Measurements from ENCODE around the gene DLGAP3. TPM values are rescaled to one million over a fixed set of nuclear protein-coding genes. Genes with fewer than 3 reads are reported as not detected.

Gene DLGAP3
- total RNA-seq, 1 experiment from 2014 or later = 7.3 TPM

DNA sequence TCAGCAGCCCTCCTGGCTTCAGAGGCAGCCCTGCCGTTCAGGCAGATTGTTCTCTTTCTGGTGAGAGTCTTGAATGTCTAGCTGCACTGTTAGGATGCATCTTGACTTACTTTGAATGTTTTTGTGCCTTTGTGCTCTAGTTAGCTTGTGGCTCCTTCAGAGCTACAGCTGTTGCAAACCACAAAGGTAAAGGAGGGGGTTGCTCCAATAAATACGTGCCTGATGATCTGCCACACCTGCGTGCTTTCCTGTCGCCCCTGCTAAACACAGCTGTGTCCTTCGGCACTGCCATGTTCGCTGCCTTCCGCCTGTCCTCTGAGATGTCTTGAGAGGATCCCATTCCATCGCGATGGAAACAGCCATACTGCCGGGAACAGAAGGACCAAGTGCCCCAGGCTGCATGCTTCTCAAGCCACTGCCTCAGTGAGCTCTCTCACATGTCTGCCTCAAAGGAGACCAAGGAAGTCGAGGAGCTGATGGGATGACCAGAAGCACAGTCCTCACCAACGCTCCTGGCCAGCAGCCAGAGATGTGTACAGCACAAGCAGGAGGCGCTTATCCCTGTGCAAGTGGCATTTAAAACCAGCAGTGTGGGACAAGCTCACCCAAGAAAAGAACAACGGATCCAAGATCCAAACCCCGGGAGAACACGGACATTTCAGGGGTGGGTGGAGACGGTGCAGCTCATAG is 57.9 kb downstream of the DLGAP3 start:
- no peaks in the 10 kb centered on the region for H3K27me3 ChIP-seq (ENCODE audit: insufficient read depth, low read length)
- H3K9me3 ChIP-seq (ENCODE audit: control insufficient read depth, low read depth, low read length) = no peaks in the 10 kb centered on the region

More for the DNA sequence above, 57.9 kb downstream of the DLGAP3 start:
- Histone ChIP-seq H3T11ph (ENCODE audit: low read length) (no peak overlapping the region), H3K23ac (ENCODE audit: insufficient read length, low read depth, low read length) (no peak overlapping the region), H2BK12ac (ENCODE audit: insufficient read length, low read depth, low read length) (no peak overlapping the region), H3K14ac (ENCODE audit: insufficient read depth, low read length) (no peak overlapping the region), H4K8ac (replicated peaks; ENCODE audit: insufficient read length, low read depth, low read length) (no peak overlapping the region), H2BK5ac (ENCODE audit: insufficient read length, low read length) (no peak overlapping the region), H3K56ac (ENCODE audit: insufficient read length, low read depth, low read length) (no peak overlapping the region), H4K5ac (ENCODE audit: insufficient read length, low read depth, low read length) (no peak overlapping the region), H3K23me2 (ENCODE audit: insufficient read length, low read depth, low read length, poor library complexity, severe bottlenecking) (no peaks in the 10 kb centered on the region), H2BK20ac (ENCODE audit: low read depth, low read length, poor library complexity, severe bottlenecking) (no peak overlapping the region), H3K18ac (ENCODE audit: insufficient read length, low read depth, low read length) (no peak overlapping the region), H4K91ac (ENCODE audit: insufficient read length, low read depth, low read length) (no peak overlapping the region), H3K27ac (ENCODE audit: insufficient read length, low read depth, low read length) (no peak overlapping the region), H2BK120ac (ENCODE audit: low read depth, low read length, poor library complexity, severe bottlenecking) (no peak overlapping the region), H4K20me1 (ENCODE audit: control insufficient read depth, insufficient read depth, insufficient read length) (no peaks in the 10 kb centered on the region), H3K4ac (ENCODE audit: low read depth, low read length) (no peak overlapping the region), H3K4me1 (ENCODE audit: insufficient read depth, low read length) (no peaks in the 10 kb centered on the region), H2BK15ac (ENCODE audit: low read depth, low read length) (no peak overlapping the region), H3K79me1 (ENCODE audit: insufficient read depth, low read depth, low read length, poor library complexity, severe bottlenecking) (no peaks in the 10 kb centered on the region), H3K4me2 (ENCODE audit: insufficient read depth, insufficient read length, low read length) (no peak overlapping the region), H2AFZ (ENCODE audit: low read length) (no peak overlapping the region), H2AK5ac (ENCODE audit: insufficient read length, low read length) (no peak overlapping the region), H3K79me2 (ENCODE audit: insufficient read depth, low read length) (no peaks in the 10 kb centered on the region), H3K9ac (ENCODE audit: extremely low read depth, insufficient read length, low read length) (no peak overlapping the region)
- Mint-ChIP-seq H3K4me1 (peaks cover 2% of the 10 kb centered on the region in 2 experiments; a peak in 2 of 4 replicates), H3K27me3 (ENCODE audit: low read depth) (peaks cover 34% of the 10 kb centered on the region), H3K36me3 (ENCODE audit: insufficient read depth in 1 of 3, low read depth in 3 of 3) (no peaks in the 10 kb centered on the region; a peak in 2 of 7 replicates), H3K9me3 (no peaks in the 10 kb centered on the region), H3K4me3 (no peak overlapping the region), H3K27ac (no peak overlapping the region)
- TF ChIP-seq, protein P1, sequence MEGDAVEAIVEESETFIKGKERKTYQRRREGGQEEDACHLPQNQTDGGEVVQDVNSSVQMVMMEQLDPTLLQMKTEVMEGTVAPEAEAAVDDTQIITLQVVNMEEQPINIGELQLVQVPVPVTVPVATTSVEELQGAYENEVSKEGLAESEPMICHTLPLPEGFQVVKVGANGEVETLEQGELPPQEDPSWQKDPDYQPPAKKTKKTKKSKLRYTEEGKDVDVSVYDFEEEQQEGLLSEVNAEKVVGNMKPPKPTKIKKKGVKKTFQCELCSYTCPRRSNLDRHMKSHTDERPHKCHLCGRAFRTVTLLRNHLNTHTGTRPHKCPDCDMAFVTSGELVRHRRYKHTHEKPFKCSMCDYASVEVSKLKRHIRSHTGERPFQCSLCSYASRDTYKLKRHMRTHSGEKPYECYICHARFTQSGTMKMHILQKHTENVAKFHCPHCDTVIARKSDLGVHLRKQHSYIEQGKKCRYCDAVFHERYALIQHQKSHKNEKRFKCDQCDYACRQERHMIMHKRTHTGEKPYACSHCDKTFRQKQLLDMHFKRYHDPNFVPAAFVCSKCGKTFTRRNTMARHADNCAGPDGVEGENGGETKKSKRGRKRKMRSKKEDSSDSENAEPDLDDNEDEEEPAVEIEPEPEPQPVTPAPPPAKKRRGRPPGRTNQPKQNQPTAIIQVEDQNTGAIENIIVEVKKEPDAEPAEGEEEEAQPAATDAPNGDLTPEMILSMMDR (conservative IDR thresholded peaks at IDR 0.05) = no peak
- no peak for DNase-seq
- no CpG with 5 or more reads among the region's 17 CpGs for WGBS (ENCODE audit: extremely low coverage, insufficient read length, low lambda C conversion rate)
